GM19452 (cell line): ENCODE results near the gene C4A.
"Not testable (repeated sequence)": the region's sequence is repeated elsewhere in the genome, so short reads cannot be mapped to it uniquely, and the experiment has no call there.

ENCODE experiments used
- ATAC-seq: cut with Tn5 transposase; IDR thresholded peaks from one replicate; pipeline ENCODE4 v1.9.1; 2021; ENCODE audit not compliant: unreplicated experiment

The C4A gene

DNA sequence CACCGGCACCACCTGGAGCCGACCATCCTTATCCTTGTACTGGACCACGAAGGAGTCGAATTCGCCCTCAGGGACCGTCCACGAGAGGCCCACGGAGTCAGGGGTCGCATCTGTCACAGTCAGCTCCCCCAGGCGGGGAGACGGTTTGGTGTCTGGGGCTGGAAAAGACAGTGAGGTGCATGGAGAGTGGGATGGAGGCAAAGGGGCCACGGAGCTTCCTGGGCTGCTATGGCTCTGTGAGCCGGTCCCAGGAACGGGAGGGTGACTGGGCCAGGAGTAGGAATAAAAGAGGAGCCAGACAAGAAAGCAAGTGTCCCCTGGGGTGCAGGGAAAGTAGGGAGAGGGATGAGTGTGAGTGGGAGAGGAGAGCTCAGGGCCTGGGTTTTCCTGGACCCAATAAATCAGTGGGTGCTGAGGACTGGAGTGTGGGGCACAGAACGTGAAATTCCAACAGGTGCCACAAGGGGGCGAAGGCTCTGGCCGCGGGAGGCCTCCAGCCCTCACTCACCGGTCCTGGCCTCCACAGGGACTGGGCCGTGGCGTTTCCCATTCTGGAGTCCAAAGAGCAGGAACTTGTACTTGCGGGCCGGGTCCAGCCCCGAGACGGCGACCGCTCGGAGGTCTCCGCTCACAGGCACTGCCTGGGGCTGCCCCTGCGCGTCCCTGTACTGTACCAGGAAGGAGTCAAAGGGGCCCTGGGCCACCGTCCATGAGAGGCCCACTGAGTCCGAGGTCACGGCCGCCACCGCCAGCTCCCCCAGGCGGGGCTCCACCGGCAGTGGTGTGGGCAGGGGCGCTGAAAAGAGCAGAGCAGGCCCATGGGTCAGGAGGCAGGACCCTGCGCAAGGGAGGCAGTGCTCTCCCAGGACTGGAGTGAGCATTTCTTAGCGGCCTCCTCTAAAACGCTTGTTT lies 66.3 kb downstream of the C4A start:
- no peak for ATAC-seq

- not testable (repeated sequence) for ATAC-seq
Observed at GRCh38 chr6:32049149-32049548, 67.3 kb downstream of the C4A start.

GRCh38 chr6:32049736-32050135 lies 67.9 kb downstream of the C4A start:
- ATAC-seq, result not testable (repeated sequence)

GRCh38 chr6:32050562-32050961 lies 68.7 kb downstream of the C4A start:
- ATAC-seq, result no peak
